Activated T-helper 1 cell treated with anti-CD3 and anti-CD28 coated beads, Interleukin-12 subunit alpha, Interleukin-12 subunit beta, Interleukin-2, Interleukin-4 antibody, amounts not matched to agents 30 ng/mL and 10 ng/mL and 1 ng/mL, durations not matched to agents 14 hours and 24 hours and 36 hours (primary cell): ENCODE results near the gene ITGAV. TPM values are rescaled to one million over a fixed set of nuclear protein-coding genes. Genes with fewer than 3 reads are reported as not detected.
"Not testable (repeated sequence)": the region's sequence is repeated elsewhere in the genome, so short reads cannot be mapped to it uniquely, and the experiment has no call there.

Experiments used
- DNase-seq: peaks from one replicate; pipeline ENCODE4 v3.0.0; 2021; ENCODE audit warnings: low spot score
- H3K27ac Mint-ChIP-seq: one replicate; pipeline ENCODE4 v1.8.0; 2021; ENCODE audit warnings: mild to moderate bottlenecking, mixed read lengths
- H3K27me3 Mint-ChIP-seq: one replicate; pipeline ENCODE4 v1.8.0; 2022; ENCODE audit warnings: mild to moderate bottlenecking, moderate library complexity, mixed read lengths; ENCODE audit not compliant: insufficient read depth
- H3K36me3 Mint-ChIP-seq: one replicate; pipeline ENCODE4 v1.8.0; 2021; ENCODE audit warnings: low read depth, mixed read lengths
- H3K4me1 Mint-ChIP-seq: one replicate; pipeline ENCODE4 v1.8.0; 2021; ENCODE audit warnings: low read depth, mixed read lengths
- H3K4me3 Mint-ChIP-seq: one replicate; pipeline ENCODE4 v1.8.0; 2021; ENCODE audit warnings: mild to moderate bottlenecking, moderate library complexity, mixed read lengths
- H3K9me3 Mint-ChIP-seq: one replicate; pipeline ENCODE4 v1.8.0; 2021; ENCODE audit warnings: mixed read lengths
- intact Hi-C: fragments of 100-400 bp; cut with micrococcal nuclease; formaldehyde crosslinking; loops from one replicate; pipeline ENCODE4 v1.15.1; 2024
- total RNA-seq: library from RNA; stranded (reverse); gene quantifications from 2 replicates; pipeline ENCODE4 v1.2.3, GENCODE V29; 2022

Gene ITGAV
- total RNA-seq, 1 donor from 2014 or later: 8.7 TPM

GRCh38 chr2:186560254-186560653 is 29.6 kb upstream of the ITGAV start:
- H3K27me3 Mint-ChIP-seq: peaks cover 9% of the 10 kb centered on the region
- H3K4me3 Mint-ChIP-seq: no peak overlapping the region
- H3K36me3 Mint-ChIP-seq: no peaks in the 10 kb centered on the region
- intact Hi-C loops: no loop called here
- H3K27ac Mint-ChIP-seq: no peak overlapping the region
- DNase-seq: no peak
- H3K9me3 Mint-ChIP-seq: no peaks in the 10 kb centered on the region
- H3K4me1 Mint-ChIP-seq: no peaks in the 10 kb centered on the region

- H3K27me3 Mint-ChIP-seq: peaks cover 16% of the 10 kb centered on the region
Measured at GRCh38 chr2:186561467-186562208, 28.2 kb upstream of the ITGAV start.

GRCh38 chr2:186562209-186562578 is 27.7 kb upstream of the ITGAV start:
- Mint-ChIP-seq H3K27me3 (peaks cover 16% of the 10 kb centered on the region), H3K36me3 (no peaks in the 10 kb centered on the region), H3K4me1 (no peaks in the 10 kb centered on the region), H3K27ac (no peak overlapping the region), H3K9me3 (no peaks in the 10 kb centered on the region), H3K4me3 (no peak overlapping the region)
- no peak for DNase-seq
- intact Hi-C loops: no loop called here

More at GRCh38 chr2:186561467-186562208, 28.2 kb upstream of the ITGAV start:
- no peak for DNase-seq
- Mint-ChIP-seq H3K27ac (no peak overlapping the region), H3K9me3 (no peaks in the 10 kb centered on the region), H3K36me3 (no peaks in the 10 kb centered on the region), H3K4me3 (no peak overlapping the region), H3K4me1 (no peaks in the 10 kb centered on the region)
- intact Hi-C loops: no loop called here

- H3K9me3 Mint-ChIP-seq, H3K4me3 Mint-ChIP-seq, H3K36me3 Mint-ChIP-seq, intact Hi-C loops, H3K27ac Mint-ChIP-seq, DNase-seq, H3K4me1 Mint-ChIP-seq: not testable (repeated sequence)
- H3K27me3 Mint-ChIP-seq: peaks cover 21% of the 10 kb centered on the region
Measured at GRCh38 chr2:186568600-186568999, 21.3 kb upstream of the ITGAV start.

- H3K4me3 Mint-ChIP-seq, DNase-seq, H3K4me1 Mint-ChIP-seq, H3K36me3 Mint-ChIP-seq, H3K9me3 Mint-ChIP-seq, intact Hi-C loops, H3K27ac Mint-ChIP-seq: not testable (repeated sequence)
- peaks cover 17% of the 10 kb centered on the region for H3K27me3 Mint-ChIP-seq
Measured at GRCh38 chr2:186569127-186569526, 20.7 kb upstream of the ITGAV start.

GRCh38 chr2:186569897-186570296 is 20.0 kb upstream of the ITGAV start:
- intact Hi-C loops: no loop called here

GRCh38 chr2:186570604-186571003 is 19.3 kb upstream of the ITGAV start:
- Mint-ChIP-seq H3K4me1 (no peaks in the 10 kb centered on the region), H3K9me3 (no peaks in the 10 kb centered on the region), H3K27ac (no peak overlapping the region), H3K36me3 (no peaks in the 10 kb centered on the region), H3K27me3 (peaks cover 8% of the 10 kb centered on the region), H3K4me3 (no peak overlapping the region)
- intact Hi-C loops: no loop called here
- DNase-seq: no peak

More at GRCh38 chr2:186569897-186570296, 20.0 kb upstream of the ITGAV start:
- Mint-ChIP-seq H3K9me3 (no peaks in the 10 kb centered on the region), H3K4me1 (no peaks in the 10 kb centered on the region), H3K4me3 (no peak overlapping the region), H3K36me3 (no peaks in the 10 kb centered on the region), H3K27ac (no peak overlapping the region), H3K27me3 (peaks cover 15% of the 10 kb centered on the region)
- DNase-seq: no peak

- H3K9me3 Mint-ChIP-seq: no peaks in the 10 kb centered on the region
- no peaks in the 10 kb centered on the region for H3K4me1 Mint-ChIP-seq
- H3K4me3 Mint-ChIP-seq: no peak overlapping the region
- H3K36me3 Mint-ChIP-seq: no peaks in the 10 kb centered on the region
- DNase-seq: no peak
- intact Hi-C loops: no loop called here
- peaks cover 5% of the 10 kb centered on the region for H3K27me3 Mint-ChIP-seq
- no peak overlapping the region for H3K27ac Mint-ChIP-seq
Measured at GRCh38 chr2:186572705-186573104, 17.2 kb upstream of the ITGAV start.

GRCh38 chr2:186573531-186573930 is 16.3 kb upstream of the ITGAV start:
- DNase-seq: no peak
- intact Hi-C loops: no loop called here

GRCh38 chr2:186575302-186575701 is 14.6 kb upstream of the ITGAV start:
- Mint-ChIP-seq H3K4me3 (no peak overlapping the region), H3K9me3 (no peaks in the 10 kb centered on the region), H3K27ac (no peak overlapping the region), H3K36me3 (no peaks in the 10 kb centered on the region), H3K4me1 (no peaks in the 10 kb centered on the region), H3K27me3 (no peaks in the 10 kb centered on the region)
- intact Hi-C loops: no loop called here
- no peak for DNase-seq

More at GRCh38 chr2:186573531-186573930, 16.3 kb upstream of the ITGAV start:
- H3K4me1 Mint-ChIP-seq: no peaks in the 10 kb centered on the region
- H3K4me3 Mint-ChIP-seq: no peak overlapping the region
- H3K27me3 Mint-ChIP-seq: peaks cover 5% of the 10 kb centered on the region
- no peak overlapping the region for H3K27ac Mint-ChIP-seq
- no peaks in the 10 kb centered on the region for H3K9me3 Mint-ChIP-seq
- no peaks in the 10 kb centered on the region for H3K36me3 Mint-ChIP-seq

- no peaks in the 10 kb centered on the region for H3K36me3 Mint-ChIP-seq
- H3K27ac Mint-ChIP-seq: no peak overlapping the region
- no peaks in the 10 kb centered on the region for H3K4me1 Mint-ChIP-seq
- no peak overlapping the region for H3K4me3 Mint-ChIP-seq
- intact Hi-C loops: no loop called here
- peaks cover 1% of the 10 kb centered on the region for H3K27me3 Mint-ChIP-seq
- no peaks in the 10 kb centered on the region for H3K9me3 Mint-ChIP-seq
- no peak for DNase-seq
Measured at GRCh38 chr2:186575856-186576255, 14.0 kb upstream of the ITGAV start.

GRCh38 chr2:186576614-186577013 is 13.2 kb upstream of the ITGAV start:
- no peaks in the 10 kb centered on the region for H3K9me3 Mint-ChIP-seq
- H3K27me3 Mint-ChIP-seq: peaks cover 2% of the 10 kb centered on the region
- no peak for DNase-seq
- intact Hi-C loops: no loop called here
- no peak overlapping the region for H3K27ac Mint-ChIP-seq
- H3K4me3 Mint-ChIP-seq: no peak overlapping the region
- H3K4me1 Mint-ChIP-seq: no peaks in the 10 kb centered on the region
- H3K36me3 Mint-ChIP-seq: no peaks in the 10 kb centered on the region

- Mint-ChIP-seq H3K27ac (no peak overlapping the region), H3K9me3 (no peaks in the 10 kb centered on the region), H3K36me3 (no peaks in the 10 kb centered on the region), H3K27me3 (peaks cover 8% of the 10 kb centered on the region), H3K4me3 (no peak overlapping the region), H3K4me1 (no peaks in the 10 kb centered on the region)
- no peak for DNase-seq
- intact Hi-C loops: no loop called here
Measured at GRCh38 chr2:186582698-186583097, 7.2 kb upstream of the ITGAV start.

- DNase-seq: no peak
- H3K9me3 Mint-ChIP-seq: no peaks in the 10 kb centered on the region
- peaks cover 3% of the 10 kb centered on the region for H3K4me1 Mint-ChIP-seq
- H3K36me3 Mint-ChIP-seq: no peaks in the 10 kb centered on the region
- no peak overlapping the region for H3K27ac Mint-ChIP-seq
- H3K4me3 Mint-ChIP-seq: no peak overlapping the region
- intact Hi-C loops: no loop called here
- peaks cover 8% of the 10 kb centered on the region for H3K27me3 Mint-ChIP-seq
Measured at GRCh38 chr2:186584053-186584452, 5.8 kb upstream of the ITGAV start.
